Measurements from ENCODE around the gene NUDT8. TPM values are rescaled to one million over a fixed set of nuclear protein-coding genes. Genes with fewer than 3 reads are reported as not detected.

The NUDT8 gene
- total and polyA plus RNA-seq, 10 of the 15 experiments (the other 5 are each of a cell fraction or from before 2014, with no cell fraction given): 0.32 to 18.2 (median 9.8) TPM

- Histone ChIP-seq H2AFZ (ENCODE audit: control insufficient read depth, low read depth, low read length) (no peak overlapping the region), H3K27ac (ENCODE audit: control insufficient read depth, insufficient read depth) (no peak overlapping the region), H3K4me3 (no peak overlapping the region), H4K20me1 (ENCODE audit: control insufficient read depth, insufficient read depth) (no peaks in the 10 kb centered on the region), H3K4me1 (ENCODE audit: control insufficient read depth, insufficient read depth, low read length) (peaks cover 34% of the 10 kb centered on the region), H3K79me2 (ENCODE audit: control insufficient read depth, insufficient read depth, low read length) (peaks cover 16% of the 10 kb centered on the region), H3K9ac (ENCODE audit: control insufficient read depth, insufficient read depth, low read length) (no peak overlapping the region), H3K4me2 (ENCODE audit: control insufficient read depth, insufficient read depth) (no peak overlapping the region), H3K9me3 (replicated peaks; ENCODE audit: control insufficient read depth, insufficient read depth, low read length) (no peaks in the 10 kb centered on the region), H3K27me3 (replicated peaks in 1 of 2; ENCODE audit: control insufficient read depth in 2 of 2, insufficient read depth in 2 of 2, low read length in 1 of 2) (no peaks in the 10 kb centered on the region), H3K36me3 (ENCODE audit: control insufficient read depth in 2 of 2, insufficient read depth in 2 of 2, low read length in 1 of 2) (peaks cover 11 to 22% of the 10 kb centered on the region in 2 experiments; a peak in 3 of 4 replicates)
- ChIA-PET RAD21 (ENCODE audit: unreplicated experiment) (no interaction called here), CTCF (interaction anchor here (1.1 kb wide), 1 partner anchor 20 kb away, joined by 3 read pairs; no protein-coding TSS in a partner anchor), SMC1A (ENCODE audit: uncharacterized antibody, unreplicated experiment) (interaction anchor here (1.4 kb wide), 1 partner anchor 23 kb away, joined by 4 read pairs; no protein-coding TSS in a partner anchor), POLR2A (no interaction called here)
- TF ChIP-seq PAX5 (IDR thresholded peaks at IDR 0.05; ENCODE audit: borderline replicate concordance, low read depth, low read length): no peak
- TF ChIP-seq ZNF622 (IDR thresholded peaks at IDR 0.05): no peak
- no peak for TF ChIP-seq MXI1 (IDR thresholded peaks at IDR 0.05; ENCODE audit: low read depth, low read length)
- no peak for TF ChIP-seq ZBED1 (IDR thresholded peaks at IDR 0.05; ENCODE audit: borderline replicate concordance)
- TF ChIP-seq SREBF2 (IDR thresholded peaks at IDR 0.05; ENCODE audit: low read length): no peak
- no peak for TF ChIP-seq PRDM15 (CRISPR knock-in tag; IDR thresholded peaks at IDR 0.05)
- no peak for TF ChIP-seq WRNIP1 (IDR thresholded peaks at IDR 0.05; ENCODE audit: borderline replicate concordance, low read depth, low read length)
- no peak for TF ChIP-seq HDGF (IDR thresholded peaks at IDR 0.05)
- intact Hi-C loops (cut with micrococcal nuclease; ENCODE audit: unreplicated experiment): loop anchor here (5.0 kb wide), 1 partner anchor 38 kb away; no protein-coding TSS in a partner anchor
- WGBS (ENCODE audit: insufficient coverage, insufficient replicate concordance, low lambda C conversion rate, missing lambda C conversion rate): 91% methylated on average over 15 of the region's 15 CpGs
- FAIRE-seq (no peak), DNase-seq (ENCODE audit: low read depth, low spot score) (no peak), ATAC-seq (no peak)
- in situ Hi-C loops (cut with MboI): no loop called here
- BruUV-seq (replicated peaks): no TSS peak
These were observed 19.4 kb downstream of the NUDT8 start for GRCh38 chr11:67610302-67610868.
